RWPE2 (cell line): ENCODE data around the gene TTC9.

Source experiments
- ATAC-seq: fragments of 200-7000 bp; cut with Tn5 transposase; 3 replicates; pipeline ENCODE4 v1.9.1; 2021; ENCODE audit warnings: low read depth
- DNase-seq: peaks from one replicate; pipeline ENCODE4 v3.0.0-alpha.2; 2020; ENCODE audit warnings: low spot score
- H3K27ac ChIP-seq: fragments of 450-650 bp; 2 replicates; pipeline ENCODE4 v1.5.1; 2017; ENCODE audit warnings: mild to moderate bottlenecking; ENCODE audit not compliant: poor library complexity, severe bottlenecking
- H3K27me3 ChIP-seq: fragments of 250-450 bp; sonication (Bioruptor Pico); 2 replicates; pipeline ENCODE4 v1.5.1; 2021; ENCODE audit warnings: mild to moderate bottlenecking, moderate library complexity; ENCODE audit not compliant: insufficient read depth, poor library complexity, severe bottlenecking
- H3K36me3 ChIP-seq: fragments of 250-450 bp; sonication (Bioruptor Pico); 2 replicates; pipeline ENCODE4 v1.5.1; 2020; ENCODE audit warnings: low read depth, mild to moderate bottlenecking, moderate library complexity
- H3K4me1 ChIP-seq: fragments of 250-450 bp; sonication (Bioruptor Pico); 2 replicates; pipeline ENCODE4 v1.5.1; 2021; ENCODE audit warnings: mild to moderate bottlenecking, moderate library complexity; ENCODE audit not compliant: insufficient read depth, poor library complexity, severe bottlenecking
- H3K4me3 ChIP-seq: fragments of 250-450 bp; sonication (Bioruptor Pico); 2 replicates; pipeline ENCODE4 v1.5.1; 2021; ENCODE audit warnings: mild to moderate bottlenecking, moderate library complexity; ENCODE audit not compliant: severe bottlenecking
- H3K9me3 ChIP-seq: fragments of 250-450 bp; sonication (Bioruptor Pico); 2 replicates; pipeline ENCODE4 v1.5.1; 2021; ENCODE audit warnings: mild to moderate bottlenecking, moderate library complexity; ENCODE audit not compliant: severe bottlenecking
- CTCF ChIP-seq: fragments of 450-650 bp; IDR thresholded peaks from one replicate; pipeline ENCODE4 v1.5.1; 2017; ENCODE audit warnings: mild to moderate bottlenecking, moderate library complexity; ENCODE audit not compliant: poor library complexity, severe bottlenecking

Gene TTC9

GRCh38 chr14:70723276-70723675 is 81.6 kb downstream of the TTC9 start:
- Histone ChIP-seq H3K9me3 (no peaks in the 10 kb centered on the region), H3K27ac (peak overlapping the region; percentile 8), H3K36me3 (peaks cover 19% of the 10 kb centered on the region), H3K4me3 (no peak overlapping the region), H3K27me3 (no peaks in the 10 kb centered on the region), H3K4me1 (peaks cover 15% of the 10 kb centered on the region)
- DNase-seq: no peak
- no peak for ATAC-seq
- no peak for TF ChIP-seq CTCF

- peaks cover 6% of the 10 kb centered on the region for H3K4me1 ChIP-seq
- TF ChIP-seq CTCF: no peak
- peaks cover 27% of the 10 kb centered on the region for H3K36me3 ChIP-seq
- no peak overlapping the region for H3K27ac ChIP-seq
- no peaks in the 10 kb centered on the region for H3K9me3 ChIP-seq
- H3K27me3 ChIP-seq: no peaks in the 10 kb centered on the region
- DNase-seq: no peak
- no peak for ATAC-seq
- no peak overlapping the region for H3K4me3 ChIP-seq
Measured at GRCh38 chr14:70724110-70724509, 82.4 kb downstream of the TTC9 start.

GRCh38 chr14:70724944-70725343 is 83.2 kb downstream of the TTC9 start:
- DNase-seq (no peak), ATAC-seq (no peak)
- H3K27me3 ChIP-seq: no peaks in the 10 kb centered on the region
- TF ChIP-seq CTCF: no peak
- H3K27ac ChIP-seq: no peak overlapping the region
- no peaks in the 10 kb centered on the region for H3K4me1 ChIP-seq
- no peak overlapping the region for H3K4me3 ChIP-seq
- H3K9me3 ChIP-seq: no peaks in the 10 kb centered on the region
- peaks cover 35% of the 10 kb centered on the region for H3K36me3 ChIP-seq
